Vagina (tissue), 2 donors: ENCODE data around the gene MAGED1. TPM values are rescaled to one million over a fixed set of nuclear protein-coding genes. Genes with fewer than 3 reads are reported as not detected.
"Not testable (repeated sequence)": the region's sequence is repeated elsewhere in the genome, so short reads cannot be mapped to it uniquely, and the experiment has no call there.

Experiments used
- DNase-seq, 2 donors: peaks; one replicate each; pipeline ENCODE4 v3.0.0-alpha.2; 2017; ENCODE audit errors: extremely low spot score in 2 of 2
- H3K27ac ChIP-seq: fragments of 200-600 bp; sonication (generic); one replicate; pipeline ENCODE4 v1.5.1; 2019
- H3K27me3 ChIP-seq: fragments of 200-600 bp; sonication (generic); one replicate; pipeline ENCODE4 v1.5.1; 2019
- H3K36me3 ChIP-seq, 2 donors: fragments of 200-600 bp; sonication (generic); one replicate each; pipeline ENCODE4 v1.5.1; 2017 to 2019
- H3K4me1 ChIP-seq: fragments of 200-600 bp; sonication (generic); one replicate; pipeline ENCODE4 v1.5.1; 2019
- H3K4me3 ChIP-seq, 2 donors: fragments of 200-600 bp; sonication (generic); 1 replicate in 1 of 2; 2 replicates in 1 of 2; pipeline ENCODE4 v1.5.1; 2016 to 2019
- H3K9me3 ChIP-seq: fragments of 200-600 bp; sonication (generic); one replicate; pipeline ENCODE4 v1.5.1; 2019
- CTCF ChIP-seq, 3 experiments: fragments of 450-650 bp in 2 of 3; fragments of 200-600 bp in 1 of 3; sonication (generic) in 1 of 3; IDR thresholded peaks; one replicate each; pipeline ENCODE4 v1.5.1; 2017 to 2019; ENCODE audit warnings: antibody characterized with exemption in 3 of 3, mild to moderate bottlenecking in 2 of 3, moderate library complexity in 2 of 3
- POLR2A ChIP-seq, 2 donors: fragments of 450-650 bp; IDR thresholded peaks; one replicate each; pipeline ENCODE4 v1.6.1; 2017; ENCODE audit warnings: antibody characterized with exemption in 2 of 2, mild to moderate bottlenecking in 2 of 2, moderate library complexity in 2 of 2
- POLR2AphosphoS5 ChIP-seq, 2 donors: sonication (generic); formaldehyde crosslinking; IDR thresholded peaks; one replicate each; pipeline ENCODE4 v1.9.0; 2017; ENCODE audit warnings: antibody characterized with exemption in 2 of 2, mild to moderate bottlenecking in 2 of 2, low read depth in 1 of 2; ENCODE audit not compliant: insufficient read depth in 1 of 2
- intact Hi-C: fragments of 100-400 bp; cut with DNase I; formaldehyde crosslinking; loops from one replicate; pipeline ENCODE4 v1.15.1; 2023
- total RNA-seq: library from RNA; depleted of rRNA; stranded (reverse); fragments of >200 nt; gene quantifications from one replicate; pipeline ENCODE4 v1.2.3, GENCODE V29; 2016

Gene MAGED1
- total RNA-seq, 1 donor from 2014 or later: 50.1 TPM

- intact Hi-C loops: no loop called here
- Histone ChIP-seq H3K27ac (no peak overlapping the region), H3K27me3 (no peaks in the 10 kb centered on the region), H3K4me3 (no peak overlapping the region), H3K36me3 (peaks cover 0 to 24% of the 10 kb centered on the region in 2 donors), H3K9me3 (no peaks in the 10 kb centered on the region), H3K4me1 (no peaks in the 10 kb centered on the region)
- no peak for DNase-seq
- TF ChIP-seq CTCF (IDR thresholded peaks at IDR 0.05) (no peak), POLR2AphosphoS5 (IDR thresholded peaks at IDR 0.05; ENCODE audit: insufficient read depth in 1 of 2, low read depth in 1 of 2) (no peak), POLR2A (IDR thresholded peaks at IDR 0.05) (no peak)
Observed at GRCh38 chrX:51902510-51903050, 9.2 kb downstream of the MAGED1 start.

DNA sequence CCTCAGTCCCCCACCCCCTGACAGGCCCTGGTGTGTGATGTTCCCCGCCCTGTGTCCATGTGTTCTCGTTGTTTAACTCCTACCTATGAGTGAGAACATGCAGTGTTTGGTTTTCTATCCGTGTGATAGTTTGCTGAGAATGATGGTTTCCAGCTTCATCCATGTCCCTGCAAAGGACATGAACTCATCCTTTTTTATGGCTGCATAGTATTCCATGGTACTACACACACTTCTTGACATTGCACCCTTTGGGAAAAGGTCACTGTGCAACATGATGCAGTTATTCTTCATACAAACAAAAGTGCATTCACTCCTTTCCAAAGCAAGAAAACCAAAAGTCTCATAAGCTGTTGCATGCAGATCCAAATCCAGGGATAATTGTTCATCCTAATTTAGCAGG lies 11.7 kb downstream of the MAGED1 start:
- H3K36me3 ChIP-seq: peaks cover 0 to 18% of the 10 kb centered on the region in 2 donors
- intact Hi-C loops, H3K27me3 ChIP-seq, H3K27ac ChIP-seq, H3K4me1 ChIP-seq, DNase-seq, H3K4me3 ChIP-seq, H3K9me3 ChIP-seq: not testable (repeated sequence)

DNA sequence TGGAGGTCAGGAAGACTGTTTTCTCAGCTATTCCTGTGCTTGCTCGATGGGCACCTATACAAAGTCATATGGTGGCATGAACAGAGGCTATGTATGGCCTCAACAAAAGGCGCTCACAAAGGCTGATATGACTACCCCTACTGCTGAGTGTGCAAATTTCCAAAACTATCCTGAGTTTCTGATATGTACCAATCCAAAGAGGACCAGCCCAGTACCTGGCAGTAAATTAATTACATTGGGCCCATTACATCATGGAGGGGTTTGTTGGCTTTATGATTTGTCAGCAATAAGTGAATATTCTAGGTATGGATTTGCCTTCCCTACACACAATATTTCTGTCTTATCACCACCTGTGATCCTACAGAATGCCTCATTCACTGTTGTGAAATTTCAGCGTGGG lies 12.3 kb downstream of the MAGED1 start:
- no peak for DNase-seq

DNA sequence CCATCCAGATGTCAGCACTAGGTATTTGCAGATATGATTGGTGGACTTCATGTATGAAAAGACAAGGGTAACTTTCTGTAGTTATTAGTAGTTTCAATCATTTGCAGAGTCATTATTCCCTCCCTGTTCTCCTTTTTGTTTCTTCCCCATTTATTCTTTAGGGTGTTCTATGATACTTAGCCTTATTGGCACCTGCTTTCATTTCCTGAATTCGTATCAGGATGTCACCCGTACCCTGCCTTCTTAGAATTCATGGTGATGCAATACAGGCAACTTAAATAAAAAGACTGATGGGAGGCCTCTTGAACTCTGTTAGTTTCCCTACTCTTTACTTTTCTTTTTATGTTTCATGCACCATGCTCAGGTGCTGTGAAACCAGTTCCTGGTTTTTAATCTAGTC lies 24.2 kb downstream of the MAGED1 start:
- intact Hi-C loops: no loop called here
- H3K4me3 ChIP-seq: no peak overlapping the region
- H3K4me1 ChIP-seq: no peaks in the 10 kb centered on the region
- H3K36me3 ChIP-seq: no peaks in the 10 kb centered on the region
- TF ChIP-seq POLR2A (IDR thresholded peaks at IDR 0.05) (no peak), CTCF (IDR thresholded peaks at IDR 0.05) (no peak), POLR2AphosphoS5 (IDR thresholded peaks at IDR 0.05; ENCODE audit: insufficient read depth in 1 of 2, low read depth in 1 of 2) (no peak)
- H3K27ac ChIP-seq: no peak overlapping the region
- no peaks in the 10 kb centered on the region for H3K27me3 ChIP-seq
- H3K9me3 ChIP-seq: no peaks in the 10 kb centered on the region
- DNase-seq: no peak

More for the DNA sequence above, 12.3 kb downstream of the MAGED1 start:
- Histone ChIP-seq H3K27ac (no peak overlapping the region), H3K4me3 (no peak overlapping the region), H3K27me3 (no peaks in the 10 kb centered on the region), H3K9me3 (no peaks in the 10 kb centered on the region), H3K4me1 (no peaks in the 10 kb centered on the region), H3K36me3 (peaks cover 0 to 12% of the 10 kb centered on the region in 2 donors)
- TF ChIP-seq POLR2A (IDR thresholded peaks at IDR 0.05): no peak
- no peak for TF ChIP-seq CTCF (IDR thresholded peaks at IDR 0.05)
- TF ChIP-seq POLR2AphosphoS5 (IDR thresholded peaks at IDR 0.05; ENCODE audit: insufficient read depth in 1 of 2, low read depth in 1 of 2): no peak
- intact Hi-C loops: no loop called here

DNA sequence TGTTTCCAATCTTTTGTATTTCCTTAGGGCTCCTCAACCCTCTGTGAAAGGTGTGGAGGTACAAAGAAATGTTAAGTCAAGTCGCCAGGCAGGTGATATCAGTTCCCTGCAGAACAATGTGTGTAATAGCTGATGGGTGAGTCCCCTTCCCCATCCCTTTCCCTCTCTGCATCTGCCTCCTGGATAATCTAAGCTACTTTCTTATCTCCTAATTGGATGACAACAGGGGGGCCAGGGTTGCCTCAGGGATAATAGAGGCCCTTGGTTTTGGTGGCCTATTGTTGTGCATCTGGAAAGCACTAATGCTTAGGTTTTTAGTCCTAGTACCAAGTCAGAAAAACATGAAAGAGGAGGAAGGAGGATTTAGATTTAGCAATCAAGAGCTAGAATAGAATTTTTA lies 29.1 kb downstream of the MAGED1 start:
- Histone ChIP-seq H3K27me3 (no peaks in the 10 kb centered on the region), H3K27ac (no peak overlapping the region), H3K36me3 (no peaks in the 10 kb centered on the region), H3K9me3 (no peaks in the 10 kb centered on the region), H3K4me1 (no peaks in the 10 kb centered on the region), H3K4me3 (no peak overlapping the region)
- intact Hi-C loops: no loop called here
- DNase-seq: no peak
- TF ChIP-seq POLR2AphosphoS5 (IDR thresholded peaks at IDR 0.05; ENCODE audit: insufficient read depth in 1 of 2, low read depth in 1 of 2): no peak
- TF ChIP-seq CTCF (IDR thresholded peaks at IDR 0.05): no peak
- no peak for TF ChIP-seq POLR2A (IDR thresholded peaks at IDR 0.05)
